Measurements from ENCODE around the gene LEMD2.

The LEMD2 gene

GRCh38 chr6:33772082-33772830 is 16.7 kb downstream of the LEMD2 start:
- no peak for DNase-seq

- DNase-seq, result peak; percentile 67
Measured at GRCh38 chr6:33771146-33772081, 17.5 kb downstream of the LEMD2 start.

- no peak for DNase-seq
Measured at GRCh38 chr6:33770833-33771145, 18.1 kb downstream of the LEMD2 start.

GRCh38 chr6:33770124-33770832 is 18.7 kb downstream of the LEMD2 start:
- no peak for DNase-seq

- no peak for DNase-seq
Measured at GRCh38 chr6:33769248-33769821, 19.6 kb downstream of the LEMD2 start.

GRCh38 chr6:33768644-33769120 is 20.2 kb downstream of the LEMD2 start:
- DNase-seq, result peak; percentile 35

DNA sequence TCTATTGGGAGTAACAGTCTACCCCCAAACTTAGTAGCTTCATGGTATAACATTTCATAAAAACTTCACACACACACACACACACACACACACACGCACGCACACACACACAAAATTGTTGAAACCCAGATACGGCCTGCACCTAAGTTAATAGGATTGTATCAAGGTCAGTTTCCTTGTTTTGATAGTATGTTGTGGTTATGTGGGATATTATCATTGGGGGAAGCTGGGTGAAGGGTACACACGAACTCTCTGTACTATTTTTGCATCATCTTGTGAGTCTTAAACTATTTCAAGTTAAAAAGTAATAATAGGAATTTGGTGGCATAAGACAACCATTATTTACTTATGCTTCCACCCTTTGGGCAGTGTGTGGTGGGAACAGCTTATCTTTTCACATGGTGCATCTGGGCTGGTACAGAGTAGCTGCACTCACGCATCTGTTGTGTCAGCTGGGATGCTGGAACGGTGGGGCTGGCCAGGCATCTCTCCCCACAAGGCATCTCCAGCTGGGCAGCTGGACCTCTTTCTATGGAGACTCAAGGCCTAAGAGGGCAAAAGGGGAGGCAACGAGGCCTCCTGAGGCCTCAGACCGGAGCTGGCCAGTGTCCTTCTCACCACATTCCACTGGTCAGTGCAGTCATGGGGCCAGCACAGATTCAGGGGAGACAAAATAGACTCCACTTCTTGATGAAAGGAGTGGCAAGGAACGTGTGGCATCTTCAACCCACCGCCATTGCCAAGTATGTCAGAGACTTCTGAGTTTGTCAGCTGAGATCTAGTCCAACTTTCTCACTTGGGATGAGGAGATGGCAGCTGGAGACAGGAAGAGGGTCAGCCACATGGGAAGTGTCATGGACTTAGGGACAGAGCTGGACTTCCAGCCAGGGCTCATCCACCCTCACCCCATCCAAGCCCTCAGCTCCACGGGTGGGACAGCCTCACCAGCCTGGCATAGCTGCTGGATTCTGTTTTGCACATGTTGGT is 21.7 kb downstream of the LEMD2 start:
- DNase-seq, result no peak

GRCh38 chr6:33765368-33765767 is 23.6 kb downstream of the LEMD2 start:
- DNase-seq, result no peak

- no peak for DNase-seq
Measured at GRCh38 chr6:33764036-33764435, 24.9 kb downstream of the LEMD2 start.

GRCh38 chr6:33763483-33763882 is 25.4 kb downstream of the LEMD2 start:
- DNase-seq, result no peak

GRCh38 chr6:33762713-33763112 is 26.2 kb downstream of the LEMD2 start:
- no peak for DNase-seq

DNA sequence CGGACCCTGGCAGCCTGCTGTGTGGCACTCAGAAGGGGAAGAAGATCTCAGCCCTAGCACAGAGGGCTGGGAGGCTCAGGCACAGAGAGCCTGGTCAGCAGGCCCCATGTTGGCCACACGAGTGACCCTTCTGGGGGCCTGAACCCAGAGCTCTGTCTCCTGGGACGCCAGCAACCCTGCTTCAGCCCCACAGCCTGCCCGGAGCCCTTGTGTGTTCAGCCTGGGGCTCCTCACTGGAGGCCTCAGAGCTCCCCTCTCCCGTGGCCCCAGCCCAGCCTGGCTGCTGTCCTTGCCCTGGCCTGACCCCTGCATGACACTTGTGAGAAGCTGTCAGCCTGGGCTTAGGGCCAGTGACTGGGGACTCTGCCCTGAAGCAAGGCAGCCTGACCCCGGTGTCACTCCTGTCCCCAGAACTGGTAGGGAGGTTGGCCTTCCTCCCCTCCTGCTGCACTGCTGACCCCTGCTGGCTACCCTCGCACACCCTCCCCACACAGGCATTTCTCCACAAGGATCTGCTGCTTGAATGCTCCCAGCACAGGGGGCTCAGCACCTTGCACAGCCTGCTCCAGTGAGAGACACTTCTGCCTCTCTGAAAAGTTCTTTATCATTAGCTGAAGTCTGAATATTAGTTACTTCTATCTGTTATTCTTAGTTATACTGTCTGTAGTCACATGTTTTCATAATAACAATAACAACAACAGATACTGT is 26.9 kb downstream of the LEMD2 start:
- no peak for DNase-seq

GRCh38 chr6:33761581-33761921 is 27.4 kb downstream of the LEMD2 start:
- DNase-seq, result no peak

GRCh38 chr6:33759887-33760629 is 28.9 kb downstream of the LEMD2 start:
- DNase-seq, result no peak

- DNase-seq, result no peak
Measured at GRCh38 chr6:33758815-33759216, 30.1 kb downstream of the LEMD2 start.

- DNase-seq, result no peak
Measured at GRCh38 chr6:33757906-33758305, 31.0 kb downstream of the LEMD2 start.

DNA sequence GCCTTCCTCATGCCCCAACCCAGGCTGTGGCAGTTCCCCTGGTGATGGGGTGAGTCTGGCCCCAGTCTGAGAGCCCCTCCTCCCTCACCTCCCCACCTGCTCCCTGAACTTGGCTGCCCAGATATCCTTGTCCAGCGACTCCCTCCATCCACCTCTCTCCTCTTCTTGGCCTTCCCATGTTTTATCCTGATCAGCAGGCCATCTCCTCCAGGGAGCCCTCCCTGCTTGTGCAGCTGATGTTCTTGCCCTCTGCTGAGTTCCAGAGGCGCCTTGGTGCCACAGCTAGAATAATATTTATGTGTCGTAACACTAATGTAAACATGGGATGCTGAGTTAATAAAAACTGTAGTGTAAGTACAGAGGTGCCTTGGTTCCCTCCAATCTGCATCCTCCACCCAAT is 31.8 kb downstream of the LEMD2 start:
- DNase-seq, result no peak

GRCh38 chr6:33756211-33756954 is 32.5 kb downstream of the LEMD2 start:
- no peak for DNase-seq

GRCh38 chr6:33755070-33755869 is 33.7 kb downstream of the LEMD2 start:
- DNase-seq, result no peak
